DOHH2 (cell line): ENCODE results near the gene LRRC8E.

Experiments
- H3F3A ChIP-seq: fragments of 200-600 bp; sonication (generic), shearing (Covaris generic); 2 replicates; pipeline ENCODE4 v1.6.0; 2016; ENCODE audit warnings: antibody characterized with exemption, mild to moderate bottlenecking; ENCODE audit not compliant: control insufficient read depth, insufficient read depth
- H3K27ac ChIP-seq: fragments of 200-600 bp; sonication (generic); 2 replicates; pipeline ENCODE4 v1.5.1; 2014; ENCODE audit warnings: low read depth, mild to moderate bottlenecking, low read length, moderate library complexity
- H3K27me3 ChIP-seq: fragments of 200-600 bp; sonication (generic); 2 replicates; pipeline ENCODE4 v1.6.1; 2014; ENCODE audit warnings: mild to moderate bottlenecking, low read length, mixed read lengths; ENCODE audit not compliant: control insufficient read depth
- H3K36me3 ChIP-seq: fragments of 200-600 bp; sonication (generic); 2 replicates; pipeline ENCODE4 v1.6.1; 2014; ENCODE audit warnings: mild to moderate bottlenecking, low read length, moderate library complexity, mixed read lengths; ENCODE audit not compliant: control insufficient read depth
- H3K4me1 ChIP-seq: fragments of 200-600 bp; sonication (generic); 2 replicates; pipeline ENCODE4 v1.6.1; 2014; ENCODE audit warnings: mild to moderate bottlenecking, low read length, mixed read lengths; ENCODE audit not compliant: control insufficient read depth
- H3K4me2 ChIP-seq: fragments of 200-600 bp; sonication (generic); 2 replicates; pipeline ENCODE4 v1.6.0; 2014; ENCODE audit warnings: mild to moderate bottlenecking, low read length, moderate library complexity
- H3K4me3 ChIP-seq: fragments of 200-600 bp; sonication (generic); 2 replicates; pipeline ENCODE4 v1.5.1; 2014; ENCODE audit warnings: mild to moderate bottlenecking, low read length, mixed read lengths
- H3K79me2 ChIP-seq: fragments of 200-600 bp; sonication (generic); 2 replicates; pipeline ENCODE4 v1.6.1; 2014; ENCODE audit warnings: mild to moderate bottlenecking, low read length, mixed read lengths; ENCODE audit not compliant: control insufficient read depth
- H3K9me2 ChIP-seq: fragments of 200-600 bp; sonication (generic); replicated peaks from 2 replicates; pipeline ENCODE4 v1.6.1; 2014; ENCODE audit warnings: mild to moderate bottlenecking, low read length, mixed read lengths; ENCODE audit not compliant: control insufficient read depth
- H3K9me3 ChIP-seq: fragments of 200-600 bp; sonication (generic); 2 replicates; pipeline ENCODE4 v1.6.1; 2014; ENCODE audit warnings: antibody characterized with exemption, low read length, mixed read lengths; ENCODE audit not compliant: control insufficient read depth, insufficient read depth
- H4K20me1 ChIP-seq: fragments of 200-600 bp; sonication (generic); 2 replicates; pipeline ENCODE4 v1.6.0; 2014; ENCODE audit warnings: low read depth, mild to moderate bottlenecking, antibody characterized with exemption, low read length, moderate library complexity; ENCODE audit not compliant: control insufficient read depth, insufficient read depth
- EZH2phosphoT487 ChIP-seq: fragments of 200-600 bp; sonication (generic); IDR thresholded peaks from 2 replicates; pipeline ENCODE4 v1.6.1; 2017; ENCODE audit warnings: borderline replicate concordance, mild to moderate bottlenecking, antibody characterized with exemption, low read length, moderate library complexity, mixed read lengths
- TF ChIP-seq, protein P1 (sequence below): fragments of 200-600 bp; sonication (generic); IDR thresholded peaks from one replicate; pipeline ENCODE4 v1.5.1; 2014; ENCODE audit warnings: antibody characterized with exemption, mild to moderate bottlenecking, low read depth, low read length; ENCODE audit not compliant: poor library complexity, severe bottlenecking

Gene LRRC8E

DNA sequence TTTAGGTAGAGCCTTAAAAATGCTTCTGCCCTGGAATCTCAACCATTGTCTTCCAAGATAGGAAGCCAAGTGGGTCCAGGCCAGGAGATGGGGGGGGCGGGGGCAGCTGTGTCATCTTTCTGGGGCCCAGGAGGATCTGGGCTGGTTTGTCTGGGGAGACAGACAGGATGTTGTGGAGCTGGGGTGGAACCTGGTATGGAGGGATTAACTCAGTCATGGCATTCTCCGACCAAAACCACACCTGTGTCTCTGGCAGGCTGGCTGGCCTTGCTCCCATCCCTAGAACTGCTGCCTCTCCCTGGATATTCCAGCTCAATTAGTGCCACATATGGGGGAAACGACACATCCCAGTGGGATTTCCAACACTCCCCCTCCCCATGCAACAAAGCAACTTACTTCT, 12.6 kb downstream of the LRRC8E start:
- Histone ChIP-seq H3K27me3 (no peaks in the 10 kb centered on the region), H4K20me1 (peaks cover 10% of the 10 kb centered on the region), H3F3A (no peaks in the 10 kb centered on the region), H3K4me2 (no peak overlapping the region), H3K27ac (no peak overlapping the region), H3K4me1 (peaks cover 18% of the 10 kb centered on the region), H3K4me3 (no peak overlapping the region), H3K9me2 (no peaks in the 10 kb centered on the region), H3K36me3 (peaks cover 16% of the 10 kb centered on the region), H3K79me2 (peaks cover 28% of the 10 kb centered on the region), H3K9me3 (no peaks in the 10 kb centered on the region)
- TF ChIP-seq, protein P1, sequence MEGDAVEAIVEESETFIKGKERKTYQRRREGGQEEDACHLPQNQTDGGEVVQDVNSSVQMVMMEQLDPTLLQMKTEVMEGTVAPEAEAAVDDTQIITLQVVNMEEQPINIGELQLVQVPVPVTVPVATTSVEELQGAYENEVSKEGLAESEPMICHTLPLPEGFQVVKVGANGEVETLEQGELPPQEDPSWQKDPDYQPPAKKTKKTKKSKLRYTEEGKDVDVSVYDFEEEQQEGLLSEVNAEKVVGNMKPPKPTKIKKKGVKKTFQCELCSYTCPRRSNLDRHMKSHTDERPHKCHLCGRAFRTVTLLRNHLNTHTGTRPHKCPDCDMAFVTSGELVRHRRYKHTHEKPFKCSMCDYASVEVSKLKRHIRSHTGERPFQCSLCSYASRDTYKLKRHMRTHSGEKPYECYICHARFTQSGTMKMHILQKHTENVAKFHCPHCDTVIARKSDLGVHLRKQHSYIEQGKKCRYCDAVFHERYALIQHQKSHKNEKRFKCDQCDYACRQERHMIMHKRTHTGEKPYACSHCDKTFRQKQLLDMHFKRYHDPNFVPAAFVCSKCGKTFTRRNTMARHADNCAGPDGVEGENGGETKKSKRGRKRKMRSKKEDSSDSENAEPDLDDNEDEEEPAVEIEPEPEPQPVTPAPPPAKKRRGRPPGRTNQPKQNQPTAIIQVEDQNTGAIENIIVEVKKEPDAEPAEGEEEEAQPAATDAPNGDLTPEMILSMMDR = no peak
- TF ChIP-seq EZH2phosphoT487 = no peak

DNA sequence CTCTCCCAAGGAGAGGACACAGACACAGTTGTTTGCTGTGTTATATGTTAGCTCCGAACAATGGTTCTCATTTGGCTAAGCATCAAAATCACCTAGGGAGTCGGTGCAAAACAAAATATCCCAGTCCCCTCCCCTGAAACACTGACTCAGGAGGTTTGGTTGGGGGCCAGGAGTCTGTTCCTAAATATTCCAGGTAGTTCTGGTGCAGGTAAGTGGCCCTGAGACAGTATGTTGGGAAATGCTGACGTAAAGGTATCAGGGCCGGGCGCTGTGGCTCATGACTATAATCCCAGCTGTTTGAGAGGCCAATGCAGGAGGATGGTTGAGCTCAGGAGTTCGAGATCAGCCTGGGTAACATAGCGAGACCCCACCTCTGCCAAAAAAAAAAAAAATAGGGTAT, 13.0 kb downstream of the LRRC8E start:
- Histone ChIP-seq H3K4me2 (no peak overlapping the region), H3K79me2 (peaks cover 32% of the 10 kb centered on the region), H4K20me1 (peaks cover 14% of the 10 kb centered on the region), H3K36me3 (peaks cover 20% of the 10 kb centered on the region), H3K27ac (no peak overlapping the region), H3F3A (no peaks in the 10 kb centered on the region), H3K4me1 (peaks cover 18% of the 10 kb centered on the region), H3K9me3 (no peaks in the 10 kb centered on the region), H3K27me3 (no peaks in the 10 kb centered on the region), H3K9me2 (no peaks in the 10 kb centered on the region), H3K4me3 (no peak overlapping the region)
- no peak for TF ChIP-seq EZH2phosphoT487
- TF ChIP-seq, protein P1 = no peak

- Histone ChIP-seq H3K9me2 (no peaks in the 10 kb centered on the region), H3K4me2 (peak overlapping the region; percentile 94), H3K4me3 (peak overlapping the region; percentile 78), H3K36me3 (peaks cover 20% of the 10 kb centered on the region), H3K27me3 (no peaks in the 10 kb centered on the region), H3K27ac (peak overlapping the region; percentile 16; the same call in 1 of the 2 replicates), H3K9me3 (no peaks in the 10 kb centered on the region), H4K20me1 (peaks cover 14% of the 10 kb centered on the region), H3F3A (no peaks in the 10 kb centered on the region), H3K79me2 (peaks cover 42% of the 10 kb centered on the region), H3K4me1 (peaks cover 18% of the 10 kb centered on the region)
- TF ChIP-seq EZH2phosphoT487 = no peak
- TF ChIP-seq, protein P1 = no peak
Observed at GRCh38 chr19:7902796-7903243, 14.5 kb downstream of the LRRC8E start.
